ENCODE results near the gene PDZD2. TPM values are rescaled to one million over a fixed set of nuclear protein-coding genes. Genes with fewer than 3 reads are reported as not detected.

The PDZD2 gene
- total and polyA plus RNA-seq, 2 experiments from 2014 or later: 8.3 to 16.9 TPM

DNA sequence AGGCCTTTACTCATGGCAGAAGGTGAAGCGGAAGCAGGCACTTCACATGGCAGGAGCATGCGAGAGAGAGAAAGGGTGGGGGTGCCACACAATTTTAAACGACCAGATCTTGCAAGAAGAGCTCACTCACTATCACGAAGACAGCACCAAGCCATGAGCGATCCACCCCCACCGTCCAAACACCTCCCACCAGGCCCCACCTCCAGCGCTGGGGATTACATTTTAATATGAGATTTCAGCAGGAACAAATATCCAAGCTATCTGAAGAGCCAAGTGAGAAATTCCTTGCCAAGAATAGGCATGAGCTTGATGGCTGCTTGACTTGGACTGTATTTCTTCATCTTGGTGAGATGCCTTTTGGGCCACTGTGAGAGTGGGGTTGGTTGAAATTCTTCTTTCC is 88.0 kb downstream of the PDZD2 start:
- Mint-ChIP-seq H3K27me3 (ENCODE audit: insufficient read depth, low read depth, poor library complexity) (peaks cover 4% of the 10 kb centered on the region), H3K9me3 (no peaks in the 10 kb centered on the region), H3K4me3 (no peak overlapping the region), H3K36me3 (ENCODE audit: low read depth) (no peaks in the 10 kb centered on the region), H3K4me1 (peaks cover 22% of the 10 kb centered on the region), H3K27ac (no peak overlapping the region)
- Histone ChIP-seq H3K4me2 (no peak overlapping the region), H3K79me2 (replicated peaks; ENCODE audit: insufficient read depth) (no peaks in the 10 kb centered on the region), H2AFZ (no peak overlapping the region), H3K4me3 (no peak overlapping the region), H4K20me1 (replicated peaks; ENCODE audit: insufficient read depth) (no peaks in the 10 kb centered on the region), H3K36me3 (ENCODE audit: insufficient read depth) (no peaks in the 10 kb centered on the region), H3K27me3 (ENCODE audit: insufficient read depth) (no peaks in the 10 kb centered on the region), H3K4me1 (ENCODE audit: insufficient read depth) (peaks cover 18% of the 10 kb centered on the region), H3F3A (replicated peaks; ENCODE audit: low read depth) (no peaks in the 10 kb centered on the region), H3K27ac (ENCODE audit: low read depth) (no peak overlapping the region), H3K9me2 (ENCODE audit: insufficient read depth) (no peaks in the 10 kb centered on the region)
- ATAC-seq (no peak), DNase-seq (ENCODE audit: low spot score) (no peak)
- TF ChIP-seq POLR2AphosphoS5 (IDR thresholded peaks at IDR 0.05; ENCODE audit: low read depth) (no peak), CREB1 (CRISPR knock-in tag; IDR thresholded peaks at IDR 0.05; ENCODE audit: low read depth) (no peak), STAT1 (IDR thresholded peaks at IDR 0.05; ENCODE audit: unreplicated experiment) (no peak), EZH2phosphoT487 (IDR thresholded peaks at IDR 0.05; ENCODE audit: unreplicated experiment) (no peak), ZNF114 (CRISPR knock-in tag; IDR thresholded peaks at IDR 0.05) (no peak)
- TF ChIP-seq, protein P1, sequence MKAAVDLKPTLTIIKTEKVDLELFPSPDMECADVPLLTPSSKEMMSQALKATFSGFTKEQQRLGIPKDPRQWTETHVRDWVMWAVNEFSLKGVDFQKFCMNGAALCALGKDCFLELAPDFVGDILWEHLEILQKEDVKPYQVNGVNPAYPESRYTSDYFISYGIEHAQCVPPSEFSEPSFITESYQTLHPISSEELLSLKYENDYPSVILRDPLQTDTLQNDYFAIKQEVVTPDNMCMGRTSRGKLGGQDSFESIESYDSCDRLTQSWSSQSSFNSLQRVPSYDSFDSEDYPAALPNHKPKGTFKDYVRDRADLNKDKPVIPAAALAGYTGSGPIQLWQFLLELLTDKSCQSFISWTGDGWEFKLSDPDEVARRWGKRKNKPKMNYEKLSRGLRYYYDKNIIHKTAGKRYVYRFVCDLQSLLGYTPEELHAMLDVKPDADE (IDR thresholded peaks at IDR 0.05): no peak
- TF ChIP-seq, protein P2, sequence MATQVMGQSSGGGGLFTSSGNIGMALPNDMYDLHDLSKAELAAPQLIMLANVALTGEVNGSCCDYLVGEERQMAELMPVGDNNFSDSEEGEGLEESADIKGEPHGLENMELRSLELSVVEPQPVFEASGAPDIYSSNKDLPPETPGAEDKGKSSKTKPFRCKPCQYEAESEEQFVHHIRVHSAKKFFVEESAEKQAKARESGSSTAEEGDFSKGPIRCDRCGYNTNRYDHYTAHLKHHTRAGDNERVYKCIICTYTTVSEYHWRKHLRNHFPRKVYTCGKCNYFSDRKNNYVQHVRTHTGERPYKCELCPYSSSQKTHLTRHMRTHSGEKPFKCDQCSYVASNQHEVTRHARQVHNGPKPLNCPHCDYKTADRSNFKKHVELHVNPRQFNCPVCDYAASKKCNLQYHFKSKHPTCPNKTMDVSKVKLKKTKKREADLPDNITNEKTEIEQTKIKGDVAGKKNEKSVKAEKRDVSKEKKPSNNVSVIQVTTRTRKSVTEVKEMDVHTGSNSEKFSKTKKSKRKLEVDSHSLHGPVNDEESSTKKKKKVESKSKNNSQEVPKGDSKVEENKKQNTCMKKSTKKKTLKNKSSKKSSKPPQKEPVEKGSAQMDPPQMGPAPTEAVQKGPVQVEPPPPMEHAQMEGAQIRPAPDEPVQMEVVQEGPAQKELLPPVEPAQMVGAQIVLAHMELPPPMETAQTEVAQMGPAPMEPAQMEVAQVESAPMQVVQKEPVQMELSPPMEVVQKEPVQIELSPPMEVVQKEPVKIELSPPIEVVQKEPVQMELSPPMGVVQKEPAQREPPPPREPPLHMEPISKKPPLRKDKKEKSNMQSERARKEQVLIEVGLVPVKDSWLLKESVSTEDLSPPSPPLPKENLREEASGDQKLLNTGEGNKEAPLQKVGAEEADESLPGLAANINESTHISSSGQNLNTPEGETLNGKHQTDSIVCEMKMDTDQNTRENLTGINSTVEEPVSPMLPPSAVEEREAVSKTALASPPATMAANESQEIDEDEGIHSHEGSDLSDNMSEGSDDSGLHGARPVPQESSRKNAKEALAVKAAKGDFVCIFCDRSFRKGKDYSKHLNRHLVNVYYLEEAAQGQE (IDR thresholded peaks at IDR 0.05; ENCODE audit: unreplicated experiment): no peak

DNA sequence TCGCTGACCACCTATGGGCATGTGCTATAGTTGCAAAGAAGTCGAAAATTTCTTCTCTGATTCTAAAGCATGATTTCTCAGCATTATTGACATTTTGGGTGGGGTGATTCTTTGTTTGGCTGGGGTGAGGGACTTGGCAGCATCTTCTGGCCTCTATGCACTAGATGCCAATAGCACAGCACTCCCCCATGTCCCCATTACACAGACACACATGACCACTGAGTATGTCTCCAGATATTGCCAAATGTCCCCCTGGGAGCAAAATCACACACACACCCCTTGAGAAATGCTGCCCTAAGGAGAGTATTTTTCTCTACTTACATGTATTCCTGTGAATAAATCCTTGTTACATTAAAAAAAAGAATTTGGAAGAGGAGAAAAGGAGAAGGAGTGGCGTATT is 89.1 kb downstream of the PDZD2 start:
- Histone ChIP-seq H3K9me2 (ENCODE audit: insufficient read depth) (no peaks in the 10 kb centered on the region), H3K36me3 (ENCODE audit: insufficient read depth) (no peaks in the 10 kb centered on the region), H3K4me3 (no peak overlapping the region), H3K4me1 (ENCODE audit: insufficient read depth) (peaks cover 25% of the 10 kb centered on the region), H4K20me1 (replicated peaks; ENCODE audit: insufficient read depth) (no peaks in the 10 kb centered on the region), H3K79me2 (replicated peaks; ENCODE audit: insufficient read depth) (no peaks in the 10 kb centered on the region), H3K27ac (ENCODE audit: low read depth) (no peak overlapping the region), H2AFZ (no peak overlapping the region), H3F3A (replicated peaks; ENCODE audit: low read depth) (no peaks in the 10 kb centered on the region), H3K27me3 (ENCODE audit: insufficient read depth) (no peaks in the 10 kb centered on the region), H3K4me2 (no peak overlapping the region)
- Mint-ChIP-seq H3K4me1 (peaks cover 26% of the 10 kb centered on the region), H3K36me3 (ENCODE audit: low read depth) (no peaks in the 10 kb centered on the region), H3K27me3 (ENCODE audit: insufficient read depth, low read depth, poor library complexity) (peaks cover 4% of the 10 kb centered on the region), H3K4me3 (no peak overlapping the region), H3K9me3 (no peaks in the 10 kb centered on the region), H3K27ac (no peak overlapping the region)
- no peak for DNase-seq (ENCODE audit: low spot score)
- no peak for ATAC-seq
- TF ChIP-seq, protein P3, sequence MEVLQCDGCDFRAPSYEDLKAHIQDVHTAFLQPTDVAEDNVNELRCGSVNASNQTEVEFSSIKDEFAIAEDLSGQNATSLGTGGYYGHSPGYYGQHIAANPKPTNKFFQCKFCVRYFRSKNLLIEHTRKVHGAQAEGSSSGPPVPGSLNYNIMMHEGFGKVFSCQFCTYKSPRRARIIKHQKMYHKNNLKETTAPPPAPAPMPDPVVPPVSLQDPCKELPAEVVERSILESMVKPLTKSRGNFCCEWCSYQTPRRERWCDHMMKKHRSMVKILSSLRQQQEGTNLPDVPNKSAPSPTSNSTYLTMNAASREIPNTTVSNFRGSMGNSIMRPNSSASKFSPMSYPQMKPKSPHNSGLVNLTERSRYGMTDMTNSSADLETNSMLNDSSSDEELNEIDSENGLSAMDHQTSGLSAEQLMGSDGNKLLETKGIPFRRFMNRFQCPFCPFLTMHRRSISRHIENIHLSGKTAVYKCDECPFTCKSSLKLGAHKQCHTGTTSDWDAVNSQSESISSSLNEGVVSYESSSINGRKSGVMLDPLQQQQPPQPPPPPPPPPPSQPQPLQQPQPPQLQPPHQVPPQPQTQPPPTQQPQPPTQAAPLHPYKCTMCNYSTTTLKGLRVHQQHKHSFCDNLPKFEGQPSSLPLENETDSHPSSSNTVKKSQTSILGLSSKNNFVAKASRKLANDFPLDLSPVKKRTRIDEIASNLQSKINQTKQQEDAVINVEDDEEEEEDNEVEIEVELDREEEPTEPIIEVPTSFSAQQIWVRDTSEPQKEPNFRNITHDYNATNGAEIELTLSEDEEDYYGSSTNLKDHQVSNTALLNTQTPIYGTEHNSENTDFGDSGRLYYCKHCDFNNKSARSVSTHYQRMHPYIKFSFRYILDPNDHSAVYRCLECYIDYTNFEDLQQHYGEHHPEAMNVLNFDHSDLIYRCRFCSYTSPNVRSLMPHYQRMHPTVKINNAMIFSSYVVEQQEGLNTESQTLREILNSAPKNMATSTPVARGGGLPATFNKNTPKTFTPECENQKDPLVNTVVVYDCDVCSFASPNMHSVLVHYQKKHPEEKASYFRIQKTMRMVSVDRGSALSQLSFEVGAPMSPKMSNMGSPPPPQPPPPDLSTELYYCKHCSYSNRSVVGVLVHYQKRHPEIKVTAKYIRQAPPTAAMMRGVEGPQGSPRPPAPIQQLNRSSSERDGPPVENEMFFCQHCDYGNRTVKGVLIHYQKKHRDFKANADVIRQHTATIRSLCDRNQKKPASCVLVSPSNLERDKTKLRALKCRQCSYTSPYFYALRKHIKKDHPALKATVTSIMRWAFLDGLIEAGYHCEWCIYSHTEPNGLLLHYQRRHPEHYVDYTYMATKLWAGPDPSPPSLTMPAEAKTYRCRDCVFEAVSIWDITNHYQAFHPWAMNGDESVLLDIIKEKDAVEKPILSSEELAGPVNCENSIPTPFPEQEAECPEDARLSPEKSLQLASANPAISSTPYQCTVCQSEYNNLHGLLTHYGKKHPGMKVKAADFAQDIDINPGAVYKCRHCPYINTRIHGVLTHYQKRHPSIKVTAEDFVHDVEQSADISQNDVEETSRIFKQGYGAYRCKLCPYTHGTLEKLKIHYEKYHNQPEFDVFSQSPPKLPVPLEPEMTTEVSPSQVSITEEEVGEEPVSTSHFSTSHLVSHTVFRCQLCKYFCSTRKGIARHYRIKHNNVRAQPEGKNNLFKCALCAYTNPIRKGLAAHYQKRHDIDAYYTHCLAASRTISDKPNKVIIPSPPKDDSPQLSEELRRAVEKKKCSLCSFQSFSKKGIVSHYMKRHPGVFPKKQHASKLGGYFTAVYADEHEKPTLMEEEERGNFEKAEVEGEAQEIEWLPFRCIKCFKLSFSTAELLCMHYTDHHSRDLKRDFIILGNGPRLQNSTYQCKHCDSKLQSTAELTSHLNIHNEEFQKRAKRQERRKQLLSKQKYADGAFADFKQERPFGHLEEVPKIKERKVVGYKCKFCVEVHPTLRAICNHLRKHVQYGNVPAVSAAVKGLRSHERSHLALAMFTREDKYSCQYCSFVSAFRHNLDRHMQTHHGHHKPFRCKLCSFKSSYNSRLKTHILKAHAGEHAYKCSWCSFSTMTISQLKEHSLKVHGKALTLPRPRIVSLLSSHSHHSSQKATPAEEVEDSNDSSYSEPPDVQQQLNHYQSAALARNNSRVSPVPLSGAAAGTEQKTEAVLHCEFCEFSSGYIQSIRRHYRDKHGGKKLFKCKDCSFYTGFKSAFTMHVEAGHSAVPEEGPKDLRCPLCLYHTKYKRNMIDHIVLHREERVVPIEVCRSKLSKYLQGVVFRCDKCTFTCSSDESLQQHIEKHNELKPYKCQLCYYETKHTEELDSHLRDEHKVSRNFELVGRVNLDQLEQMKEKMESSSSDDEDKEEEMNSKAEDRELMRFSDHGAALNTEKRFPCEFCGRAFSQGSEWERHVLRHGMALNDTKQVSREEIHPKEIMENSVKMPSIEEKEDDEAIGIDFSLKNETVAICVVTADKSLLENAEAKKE (CRISPR knock-in tag; IDR thresholded peaks at IDR 0.05): no peak
- TF ChIP-seq ZNF331 (CRISPR knock-in tag; IDR thresholded peaks at IDR 0.05; ENCODE audit: low read depth) (no peak), CREB1 (CRISPR knock-in tag; IDR thresholded peaks at IDR 0.05; ENCODE audit: low read depth) (no peak), STAT1 (IDR thresholded peaks at IDR 0.05; ENCODE audit: unreplicated experiment) (no peak), EZH2 (IDR thresholded peaks at IDR 0.05; ENCODE audit: low read depth, unreplicated experiment) (no peak), NANOG (IDR thresholded peaks at IDR 0.05; ENCODE audit: borderline replicate concordance) (no peak), JUNB (IDR thresholded peaks at IDR 0.05; ENCODE audit: unreplicated experiment) (no peak)

All from GM23338 (cell line).